ENCODE data around the gene SAP30L. TPM values are rescaled to one million over a fixed set of nuclear protein-coding genes. Genes with fewer than 3 reads are reported as not detected.

The SAP30L gene
- total RNA-seq, 1 experiment from 2014 or later: 54.6 TPM

DNA sequence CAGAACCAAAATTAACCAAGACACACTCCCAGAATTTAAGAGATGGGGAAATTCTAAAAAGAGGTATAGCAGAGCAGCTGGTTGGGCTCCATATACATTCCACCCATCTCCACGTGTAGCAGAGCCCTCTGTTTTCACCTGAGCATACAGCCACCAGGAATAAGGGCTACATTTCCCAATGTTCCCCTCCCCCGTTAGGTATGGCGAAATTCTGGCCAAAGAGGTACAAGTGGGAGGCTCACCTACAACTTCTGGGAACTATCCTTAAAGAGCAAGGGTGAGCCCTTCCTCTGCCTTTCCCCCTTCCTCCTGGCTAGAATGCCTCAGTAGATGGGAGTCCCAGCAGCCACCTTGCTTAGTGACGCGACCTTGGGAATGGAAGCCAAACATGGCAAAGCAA, 5.3 kb upstream of the SAP30L start:
- in situ Hi-C loops (cut with HindIII; ENCODE audit: low pct_unique_long_range_greater_than_20kb, low sequenced_read_pairs): no loop called here
- intact Hi-C loops (cut with micrococcal nuclease; ENCODE audit: unreplicated experiment): no loop called here
- BruUV-seq (replicated peaks): no TSS peak
- H3K4me3 ChIP-seq (ENCODE audit: low read depth in 2 of 2, low read length in 2 of 2): no peak overlapping the region
- no peaks in the 10 kb centered on the region for H3K9me3 ChIP-seq (ENCODE audit: control insufficient read depth, insufficient read depth, low read depth, low read length)
- ATAC-seq (no peak), DNase-seq (ENCODE audit: low read depth, low spot score) (no peak)
- ChIA-PET POLR2A (no interaction called here), CTCF (no interaction called here)
- H3K4me1 ChIP-seq (ENCODE audit: control insufficient read depth, insufficient read depth, low read length): no peaks in the 10 kb centered on the region
- H3K27me3 ChIP-seq (ENCODE audit: control insufficient read depth, insufficient read depth, low read length): no peaks in the 10 kb centered on the region
- peaks cover 4% of the 10 kb centered on the region for H3K36me3 ChIP-seq (ENCODE audit: control insufficient read depth, insufficient read depth, low read length)
- TF ChIP-seq, protein P1, sequence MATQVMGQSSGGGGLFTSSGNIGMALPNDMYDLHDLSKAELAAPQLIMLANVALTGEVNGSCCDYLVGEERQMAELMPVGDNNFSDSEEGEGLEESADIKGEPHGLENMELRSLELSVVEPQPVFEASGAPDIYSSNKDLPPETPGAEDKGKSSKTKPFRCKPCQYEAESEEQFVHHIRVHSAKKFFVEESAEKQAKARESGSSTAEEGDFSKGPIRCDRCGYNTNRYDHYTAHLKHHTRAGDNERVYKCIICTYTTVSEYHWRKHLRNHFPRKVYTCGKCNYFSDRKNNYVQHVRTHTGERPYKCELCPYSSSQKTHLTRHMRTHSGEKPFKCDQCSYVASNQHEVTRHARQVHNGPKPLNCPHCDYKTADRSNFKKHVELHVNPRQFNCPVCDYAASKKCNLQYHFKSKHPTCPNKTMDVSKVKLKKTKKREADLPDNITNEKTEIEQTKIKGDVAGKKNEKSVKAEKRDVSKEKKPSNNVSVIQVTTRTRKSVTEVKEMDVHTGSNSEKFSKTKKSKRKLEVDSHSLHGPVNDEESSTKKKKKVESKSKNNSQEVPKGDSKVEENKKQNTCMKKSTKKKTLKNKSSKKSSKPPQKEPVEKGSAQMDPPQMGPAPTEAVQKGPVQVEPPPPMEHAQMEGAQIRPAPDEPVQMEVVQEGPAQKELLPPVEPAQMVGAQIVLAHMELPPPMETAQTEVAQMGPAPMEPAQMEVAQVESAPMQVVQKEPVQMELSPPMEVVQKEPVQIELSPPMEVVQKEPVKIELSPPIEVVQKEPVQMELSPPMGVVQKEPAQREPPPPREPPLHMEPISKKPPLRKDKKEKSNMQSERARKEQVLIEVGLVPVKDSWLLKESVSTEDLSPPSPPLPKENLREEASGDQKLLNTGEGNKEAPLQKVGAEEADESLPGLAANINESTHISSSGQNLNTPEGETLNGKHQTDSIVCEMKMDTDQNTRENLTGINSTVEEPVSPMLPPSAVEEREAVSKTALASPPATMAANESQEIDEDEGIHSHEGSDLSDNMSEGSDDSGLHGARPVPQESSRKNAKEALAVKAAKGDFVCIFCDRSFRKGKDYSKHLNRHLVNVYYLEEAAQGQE (IDR thresholded peaks at IDR 0.05; ENCODE audit: insufficient read depth in 1 of 2, low read depth in 2 of 2, low read length in 1 of 2): no peak
- H3K27ac ChIP-seq (ENCODE audit: low read length): no peak overlapping the region

- no TSS peak for BruUV-seq (replicated peaks)
- ChIA-PET POLR2A (no interaction called here), CTCF (no interaction called here)
- DNase-seq (ENCODE audit: low read depth, low spot score) (no peak), ATAC-seq (no peak)
- Histone ChIP-seq H3K9me3 (ENCODE audit: control insufficient read depth, insufficient read depth, low read depth, low read length) (no peaks in the 10 kb centered on the region), H3K36me3 (ENCODE audit: control insufficient read depth, insufficient read depth, low read length) (peaks cover 4% of the 10 kb centered on the region), H3K27ac (ENCODE audit: low read length) (no peak overlapping the region), H3K4me1 (ENCODE audit: control insufficient read depth, insufficient read depth, low read length) (peaks cover 8% of the 10 kb centered on the region), H3K27me3 (ENCODE audit: control insufficient read depth, insufficient read depth, low read length) (no peaks in the 10 kb centered on the region), H3K4me3 (ENCODE audit: low read depth in 2 of 2, low read length in 2 of 2) (no peak overlapping the region)
- TF ChIP-seq POLR2AphosphoS5 (IDR thresholded peaks at IDR 0.05; ENCODE audit: low read depth, low read length): no peak
- no peak for TF ChIP-seq CTCF (IDR thresholded peaks at IDR 0.05)
- TF ChIP-seq, protein P1 (IDR thresholded peaks at IDR 0.05; ENCODE audit: insufficient read depth in 1 of 2, low read depth in 2 of 2, low read length in 1 of 2): no peak
- no peak for TF ChIP-seq SIN3A (IDR thresholded peaks at IDR 0.05; ENCODE audit: borderline replicate concordance, insufficient read depth, low read depth, low read length)
- TF ChIP-seq TCF7L2 (IDR thresholded peaks at IDR 0.05; ENCODE audit: low read depth, low read length): no peak
- in situ Hi-C loops (cut with HindIII; ENCODE audit: low pct_unique_long_range_greater_than_20kb, low sequenced_read_pairs) (no loop called here), intact Hi-C loops (cut with micrococcal nuclease; ENCODE audit: unreplicated experiment) (no loop called here)
Measured at GRCh38 chr5:154442801-154443200, 3.0 kb upstream of the SAP30L start.
